ENCODE data around the gene MIS18BP1.
"Not testable (repeated sequence)": the region's sequence is repeated elsewhere in the genome, so short reads cannot be mapped to it uniquely, and the experiment has no call there.

Gene MIS18BP1

GRCh38 chr14:45253070-45253753, at the start of gene MIS18BP1:
Gene MIS18BP1, minus strand, starts transcription at chr14:45253202. Its CDS starts 5,916 bp downstream, at chr14:45247286.
- H3K27me3 Mint-ChIP-seq, result no peaks in the 10 kb centered on the region
- peak within 1 kb of the TSS; percentile 96 for H3K27ac Mint-ChIP-seq
- peaks cover 16% of the 10 kb centered on the region for H3K9me3 Mint-ChIP-seq
- peak within 1 kb of the TSS; percentile 93 for H3K4me3 Mint-ChIP-seq
- peaks cover 11% of the 10 kb centered on the region for H3K36me3 Mint-ChIP-seq (ENCODE audit: low read depth)
- H3K4me1 Mint-ChIP-seq, result peaks cover 37% of the 10 kb centered on the region
- DNase-seq (peak; percentile 92), ATAC-seq (peak; percentile 93)

- no peak overlapping the region for H3K4me3 Mint-ChIP-seq
- peaks cover 4% of the 10 kb centered on the region for H3K4me1 Mint-ChIP-seq
- H3K36me3 Mint-ChIP-seq (ENCODE audit: low read depth), result no peaks in the 10 kb centered on the region
- H3K9me3 Mint-ChIP-seq, result peaks cover 10% of the 10 kb centered on the region
- no peaks in the 10 kb centered on the region for H3K27me3 Mint-ChIP-seq
- ATAC-seq (peak; percentile 43), DNase-seq (no peak)
- H3K27ac Mint-ChIP-seq, result peak overlapping the region; percentile 1
Observed at GRCh38 chr14:45298423-45299117, 45.6 kb upstream of the MIS18BP1 start.

GRCh38 chr14:45294796-45295195, 41.8 kb upstream of the MIS18BP1 start:
- H3K9me3 Mint-ChIP-seq; H3K27ac Mint-ChIP-seq; H3K27me3 Mint-ChIP-seq; DNase-seq; H3K4me3 Mint-ChIP-seq; H3K36me3 Mint-ChIP-seq (ENCODE audit: low read depth); ATAC-seq; H3K4me1 Mint-ChIP-seq: not testable (repeated sequence)

- H3K4me1 Mint-ChIP-seq, result peaks cover 4% of the 10 kb centered on the region
- H3K36me3 Mint-ChIP-seq (ENCODE audit: low read depth), result no peaks in the 10 kb centered on the region
- H3K27me3 Mint-ChIP-seq, result peaks cover 8% of the 10 kb centered on the region
- no peak overlapping the region for H3K27ac Mint-ChIP-seq
- ATAC-seq (no peak), DNase-seq (no peak)
- no peak overlapping the region for H3K4me3 Mint-ChIP-seq
- H3K9me3 Mint-ChIP-seq, result no peaks in the 10 kb centered on the region
Observed at GRCh38 chr14:45290547-45290946, 37.5 kb upstream of the MIS18BP1 start.

GRCh38 chr14:45287610-45288009, 34.6 kb upstream of the MIS18BP1 start:
- peaks cover 4% of the 10 kb centered on the region for H3K4me1 Mint-ChIP-seq

GRCh38 chr14:45284802-45285201, 31.8 kb upstream of the MIS18BP1 start:
- Mint-ChIP-seq H3K4me1 (no peaks in the 10 kb centered on the region), H3K36me3 (ENCODE audit: low read depth) (peaks cover 4% of the 10 kb centered on the region), H3K27ac (no peak overlapping the region), H3K4me3 (no peak overlapping the region), H3K27me3 (peaks cover 10% of the 10 kb centered on the region), H3K9me3 (peaks cover 19% of the 10 kb centered on the region)
- ATAC-seq, result no peak
- DNase-seq, result no peak

More at GRCh38 chr14:45287610-45288009, 34.6 kb upstream of the MIS18BP1 start:
- no peaks in the 10 kb centered on the region for H3K36me3 Mint-ChIP-seq (ENCODE audit: low read depth)
- H3K27me3 Mint-ChIP-seq, result peaks cover 10% of the 10 kb centered on the region
- no peaks in the 10 kb centered on the region for H3K9me3 Mint-ChIP-seq
- ATAC-seq, result no peak
- H3K4me3 Mint-ChIP-seq, result no peak overlapping the region
- H3K27ac Mint-ChIP-seq, result no peak overlapping the region
- no peak for DNase-seq

GRCh38 chr14:45281731-45282400, 28.9 kb upstream of the MIS18BP1 start:
- not testable (repeated sequence) for H3K36me3 Mint-ChIP-seq (ENCODE audit: low read depth); H3K27ac Mint-ChIP-seq; H3K4me1 Mint-ChIP-seq; H3K27me3 Mint-ChIP-seq; DNase-seq; H3K4me3 Mint-ChIP-seq; ATAC-seq
- H3K9me3 Mint-ChIP-seq, result peaks cover 19% of the 10 kb centered on the region

- no peak overlapping the region for H3K4me3 Mint-ChIP-seq
- no peak for ATAC-seq
- no peak for DNase-seq
Observed at GRCh38 chr14:45271858-45272537, 19.0 kb upstream of the MIS18BP1 start.

GRCh38 chr14:45270031-45270430, 17.0 kb upstream of the MIS18BP1 start:
- Mint-ChIP-seq H3K27me3 (peaks cover 2% of the 10 kb centered on the region), H3K36me3 (ENCODE audit: low read depth) (no peaks in the 10 kb centered on the region), H3K4me1 (no peaks in the 10 kb centered on the region), H3K4me3 (no peak overlapping the region), H3K27ac (no peak overlapping the region), H3K9me3 (no peaks in the 10 kb centered on the region)
- no peak for ATAC-seq
- DNase-seq, result no peak

More at GRCh38 chr14:45271858-45272537, 19.0 kb upstream of the MIS18BP1 start:
- H3K9me3 Mint-ChIP-seq, result no peaks in the 10 kb centered on the region
- peaks cover 2% of the 10 kb centered on the region for H3K27me3 Mint-ChIP-seq
- H3K4me1 Mint-ChIP-seq, result no peaks in the 10 kb centered on the region
- no peak overlapping the region for H3K27ac Mint-ChIP-seq
- no peaks in the 10 kb centered on the region for H3K36me3 Mint-ChIP-seq (ENCODE audit: low read depth)

- Mint-ChIP-seq H3K4me3 (no peak overlapping the region), H3K27ac (no peak overlapping the region), H3K36me3 (ENCODE audit: low read depth) (no peaks in the 10 kb centered on the region), H3K9me3 (no peaks in the 10 kb centered on the region), H3K27me3 (peaks cover 6% of the 10 kb centered on the region), H3K4me1 (no peaks in the 10 kb centered on the region)
- DNase-seq (no peak), ATAC-seq (no peak)
Observed at GRCh38 chr14:45267071-45267470, 14.1 kb upstream of the MIS18BP1 start.

GRCh38 chr14:45262637-45263036, 9.6 kb upstream of the MIS18BP1 start:
- no peak overlapping the region for H3K27ac Mint-ChIP-seq
- H3K4me1 Mint-ChIP-seq, result no peaks in the 10 kb centered on the region
- ATAC-seq (no peak), DNase-seq (no peak)
- H3K4me3 Mint-ChIP-seq, result no peak overlapping the region
- H3K9me3 Mint-ChIP-seq, result peaks cover 31% of the 10 kb centered on the region
- H3K36me3 Mint-ChIP-seq (ENCODE audit: low read depth), result peaks cover 3% of the 10 kb centered on the region
- H3K27me3 Mint-ChIP-seq, result peaks cover 6% of the 10 kb centered on the region

- Mint-ChIP-seq H3K4me3 (no peak overlapping the region), H3K27me3 (peaks cover 4% of the 10 kb centered on the region), H3K4me1 (no peaks in the 10 kb centered on the region), H3K27ac (no peak overlapping the region), H3K36me3 (ENCODE audit: low read depth) (peaks cover 5% of the 10 kb centered on the region), H3K9me3 (peaks cover 42% of the 10 kb centered on the region)
- no peak for ATAC-seq
- DNase-seq, result no peak
Observed at GRCh38 chr14:45261209-45261608, 8.2 kb upstream of the MIS18BP1 start.

- peaks cover 9% of the 10 kb centered on the region for H3K4me1 Mint-ChIP-seq
- peaks cover 5% of the 10 kb centered on the region for H3K36me3 Mint-ChIP-seq (ENCODE audit: low read depth)
- no peak for DNase-seq
- H3K27ac Mint-ChIP-seq, result no peak overlapping the region
- peaks cover 4% of the 10 kb centered on the region for H3K27me3 Mint-ChIP-seq
- H3K9me3 Mint-ChIP-seq, result peaks cover 42% of the 10 kb centered on the region
- no peak overlapping the region for H3K4me3 Mint-ChIP-seq
- ATAC-seq, result no peak
Observed at GRCh38 chr14:45258805-45259204, 5.8 kb upstream of the MIS18BP1 start.

GRCh38 chr14:45258073-45258472, 5.1 kb upstream of the MIS18BP1 start:
- H3K4me1 Mint-ChIP-seq, result peaks cover 15% of the 10 kb centered on the region
- no peak for ATAC-seq

More at GRCh38 chr14:45258073-45258472, 5.1 kb upstream of the MIS18BP1 start:
- no peak overlapping the region for H3K27ac Mint-ChIP-seq
- H3K36me3 Mint-ChIP-seq (ENCODE audit: low read depth), result peaks cover 5% of the 10 kb centered on the region
- peaks cover 42% of the 10 kb centered on the region for H3K9me3 Mint-ChIP-seq
- no peak for DNase-seq
- H3K27me3 Mint-ChIP-seq, result no peaks in the 10 kb centered on the region
- H3K4me3 Mint-ChIP-seq, result no peak overlapping the region

All from activated naive CD8-positive, alpha-beta T cell treated with anti-CD3 and anti-CD28 coated beads, Interleukin-2, amount 50 U/mL, for 24 hours (primary cell).